ENCODE measurements around the gene SLC23A2.

DNA sequence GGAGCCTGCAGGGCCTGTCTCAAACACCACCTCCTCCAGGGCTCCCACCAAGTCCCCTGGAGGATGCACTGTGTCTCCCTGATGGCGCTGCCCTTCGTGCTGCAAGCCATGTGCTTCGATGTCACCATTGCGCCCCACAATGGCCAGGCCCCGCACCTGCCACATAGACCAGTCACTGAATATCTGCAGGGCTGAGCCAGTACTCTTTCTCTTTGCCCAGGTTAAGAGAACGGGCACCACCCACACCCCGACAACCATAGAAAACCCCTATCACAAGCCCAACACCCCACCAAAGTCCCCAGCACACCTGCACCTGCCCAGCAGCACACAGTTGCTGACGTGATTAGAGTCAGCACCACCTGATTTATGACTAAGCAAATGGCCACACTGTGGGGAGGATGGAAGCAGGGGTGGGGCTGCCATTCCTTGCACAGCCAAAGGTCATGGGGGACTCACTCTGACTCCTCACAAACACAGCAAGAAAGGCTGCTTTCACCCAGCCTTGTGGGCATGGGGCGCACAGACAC, 104.3 kb downstream of the SLC23A2 start:
- TF ChIP-seq, protein P1, sequence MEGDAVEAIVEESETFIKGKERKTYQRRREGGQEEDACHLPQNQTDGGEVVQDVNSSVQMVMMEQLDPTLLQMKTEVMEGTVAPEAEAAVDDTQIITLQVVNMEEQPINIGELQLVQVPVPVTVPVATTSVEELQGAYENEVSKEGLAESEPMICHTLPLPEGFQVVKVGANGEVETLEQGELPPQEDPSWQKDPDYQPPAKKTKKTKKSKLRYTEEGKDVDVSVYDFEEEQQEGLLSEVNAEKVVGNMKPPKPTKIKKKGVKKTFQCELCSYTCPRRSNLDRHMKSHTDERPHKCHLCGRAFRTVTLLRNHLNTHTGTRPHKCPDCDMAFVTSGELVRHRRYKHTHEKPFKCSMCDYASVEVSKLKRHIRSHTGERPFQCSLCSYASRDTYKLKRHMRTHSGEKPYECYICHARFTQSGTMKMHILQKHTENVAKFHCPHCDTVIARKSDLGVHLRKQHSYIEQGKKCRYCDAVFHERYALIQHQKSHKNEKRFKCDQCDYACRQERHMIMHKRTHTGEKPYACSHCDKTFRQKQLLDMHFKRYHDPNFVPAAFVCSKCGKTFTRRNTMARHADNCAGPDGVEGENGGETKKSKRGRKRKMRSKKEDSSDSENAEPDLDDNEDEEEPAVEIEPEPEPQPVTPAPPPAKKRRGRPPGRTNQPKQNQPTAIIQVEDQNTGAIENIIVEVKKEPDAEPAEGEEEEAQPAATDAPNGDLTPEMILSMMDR (IDR thresholded peaks at IDR 0.05): no peak
- TF ChIP-seq, protein P2, sequence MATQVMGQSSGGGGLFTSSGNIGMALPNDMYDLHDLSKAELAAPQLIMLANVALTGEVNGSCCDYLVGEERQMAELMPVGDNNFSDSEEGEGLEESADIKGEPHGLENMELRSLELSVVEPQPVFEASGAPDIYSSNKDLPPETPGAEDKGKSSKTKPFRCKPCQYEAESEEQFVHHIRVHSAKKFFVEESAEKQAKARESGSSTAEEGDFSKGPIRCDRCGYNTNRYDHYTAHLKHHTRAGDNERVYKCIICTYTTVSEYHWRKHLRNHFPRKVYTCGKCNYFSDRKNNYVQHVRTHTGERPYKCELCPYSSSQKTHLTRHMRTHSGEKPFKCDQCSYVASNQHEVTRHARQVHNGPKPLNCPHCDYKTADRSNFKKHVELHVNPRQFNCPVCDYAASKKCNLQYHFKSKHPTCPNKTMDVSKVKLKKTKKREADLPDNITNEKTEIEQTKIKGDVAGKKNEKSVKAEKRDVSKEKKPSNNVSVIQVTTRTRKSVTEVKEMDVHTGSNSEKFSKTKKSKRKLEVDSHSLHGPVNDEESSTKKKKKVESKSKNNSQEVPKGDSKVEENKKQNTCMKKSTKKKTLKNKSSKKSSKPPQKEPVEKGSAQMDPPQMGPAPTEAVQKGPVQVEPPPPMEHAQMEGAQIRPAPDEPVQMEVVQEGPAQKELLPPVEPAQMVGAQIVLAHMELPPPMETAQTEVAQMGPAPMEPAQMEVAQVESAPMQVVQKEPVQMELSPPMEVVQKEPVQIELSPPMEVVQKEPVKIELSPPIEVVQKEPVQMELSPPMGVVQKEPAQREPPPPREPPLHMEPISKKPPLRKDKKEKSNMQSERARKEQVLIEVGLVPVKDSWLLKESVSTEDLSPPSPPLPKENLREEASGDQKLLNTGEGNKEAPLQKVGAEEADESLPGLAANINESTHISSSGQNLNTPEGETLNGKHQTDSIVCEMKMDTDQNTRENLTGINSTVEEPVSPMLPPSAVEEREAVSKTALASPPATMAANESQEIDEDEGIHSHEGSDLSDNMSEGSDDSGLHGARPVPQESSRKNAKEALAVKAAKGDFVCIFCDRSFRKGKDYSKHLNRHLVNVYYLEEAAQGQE (IDR thresholded peaks at IDR 0.05; ENCODE audit: insufficient read depth in 1 of 2, low read depth in 2 of 2, low read length in 1 of 2): no peak
- no peak for TF ChIP-seq POLR2AphosphoS5 (IDR thresholded peaks at IDR 0.05; ENCODE audit: low read depth, low read length)

All from Panc1 (cell line).